Measurements from ENCODE around the gene COL4A1.

Gene COL4A1

DNA sequence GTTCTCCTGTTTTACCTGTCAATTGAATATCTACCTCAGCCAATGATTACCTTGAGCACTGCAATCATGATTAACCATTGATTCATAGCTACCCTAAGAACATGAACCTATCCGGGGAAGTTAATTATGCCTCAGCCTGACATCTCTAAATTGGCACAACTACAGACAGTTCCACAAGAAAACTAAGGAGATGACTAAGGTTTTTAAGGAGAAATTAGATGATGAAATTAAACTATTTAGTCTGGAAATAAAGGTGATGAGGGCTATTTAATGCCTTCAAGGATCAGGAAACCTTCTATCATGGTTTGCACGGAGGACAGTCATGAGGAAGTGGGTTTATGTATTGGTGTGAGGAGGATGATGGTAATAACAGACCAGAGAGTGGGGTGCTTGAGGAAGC lies 203.4 kb downstream of the COL4A1 start:
- DNase-seq = no peak

- no peak for DNase-seq
These were observed 203.9 kb downstream of the COL4A1 start for GRCh38 chr13:110103026-110103425.

- DNase-seq = no peak
These were observed 204.9 kb downstream of the COL4A1 start for GRCh38 chr13:110102053-110102452.

DNA sequence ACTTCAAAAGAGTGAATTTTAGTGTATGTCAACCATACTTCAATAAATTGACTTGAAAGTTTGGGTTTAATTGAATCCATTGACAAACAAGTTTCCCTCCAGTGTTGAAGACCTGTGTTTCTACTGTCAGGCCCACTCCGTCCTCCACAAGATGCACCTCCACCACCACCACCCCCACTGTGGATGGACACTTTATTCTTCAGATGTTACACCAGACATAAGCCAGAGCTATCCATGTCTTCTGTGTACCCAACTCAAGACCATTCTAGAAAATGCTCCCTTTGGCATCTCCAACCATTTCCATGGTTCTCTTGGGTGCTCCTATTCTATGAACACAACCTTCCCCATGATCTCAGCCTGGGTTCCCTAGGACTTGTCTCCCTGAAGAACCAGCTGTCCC lies 207.0 kb downstream of the COL4A1 start:
- no peak for DNase-seq
